KG1 (cell line): ENCODE measurements around the gene ST8SIA6.
A peak's percentile ranks its signal among the peaks of the same experiment; 100 is the strongest.
"Not testable (repeated sequence)": the region's sequence is repeated elsewhere in the genome, so short reads cannot be mapped to it uniquely, and the experiment has no call there.

Source experiments
- DNase-seq: peaks from one replicate; lab custom pipeline; 2025; lab: John Stamatoyannopoulos, UW

Gene ST8SIA6

DNA sequence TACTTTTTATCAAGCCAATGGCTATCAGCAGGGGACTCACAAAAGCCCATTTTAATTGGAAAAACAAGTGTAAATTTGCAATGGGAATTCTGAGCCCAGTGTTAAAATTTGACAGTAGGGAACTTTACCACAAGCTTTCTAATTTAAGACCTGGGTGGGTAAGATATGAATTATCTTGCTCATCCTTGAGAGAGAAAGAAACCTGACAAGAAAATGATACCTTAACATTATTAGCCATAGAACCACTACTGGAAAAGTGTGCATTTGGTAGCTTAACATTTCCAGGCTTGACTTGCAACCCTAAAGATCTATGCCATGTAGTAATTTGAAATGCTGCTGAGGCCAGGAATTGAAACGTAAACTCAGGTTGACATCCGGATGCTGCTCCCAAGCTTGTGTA is 2.7 kb upstream of the ST8SIA6 start:
- no peak for DNase-seq

DNA sequence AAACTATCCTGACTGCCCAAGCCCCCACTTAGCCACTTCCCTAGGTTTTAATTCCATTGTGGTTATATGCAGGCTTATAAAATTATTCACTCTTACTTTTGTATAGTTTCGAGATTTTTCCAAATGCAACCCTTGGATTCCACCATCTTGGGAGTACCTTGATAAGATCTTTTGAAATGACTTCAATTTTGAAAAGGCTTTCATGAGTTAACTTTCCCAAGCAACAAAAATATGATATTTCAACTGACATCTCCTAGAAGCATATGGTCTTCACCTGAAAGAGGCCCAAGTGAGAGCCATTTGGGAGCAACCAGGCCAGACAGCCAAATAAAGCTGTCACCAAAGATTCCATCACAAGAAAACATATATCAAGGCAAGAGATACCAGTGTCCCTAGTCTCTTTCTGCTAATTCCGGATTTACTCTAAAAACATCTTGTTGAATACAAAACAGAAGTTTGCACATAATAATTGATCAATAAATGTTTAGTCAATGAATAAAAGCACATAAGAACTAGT is 1.7 kb upstream of the ST8SIA6 start:
- DNase-seq = no peak

DNA sequence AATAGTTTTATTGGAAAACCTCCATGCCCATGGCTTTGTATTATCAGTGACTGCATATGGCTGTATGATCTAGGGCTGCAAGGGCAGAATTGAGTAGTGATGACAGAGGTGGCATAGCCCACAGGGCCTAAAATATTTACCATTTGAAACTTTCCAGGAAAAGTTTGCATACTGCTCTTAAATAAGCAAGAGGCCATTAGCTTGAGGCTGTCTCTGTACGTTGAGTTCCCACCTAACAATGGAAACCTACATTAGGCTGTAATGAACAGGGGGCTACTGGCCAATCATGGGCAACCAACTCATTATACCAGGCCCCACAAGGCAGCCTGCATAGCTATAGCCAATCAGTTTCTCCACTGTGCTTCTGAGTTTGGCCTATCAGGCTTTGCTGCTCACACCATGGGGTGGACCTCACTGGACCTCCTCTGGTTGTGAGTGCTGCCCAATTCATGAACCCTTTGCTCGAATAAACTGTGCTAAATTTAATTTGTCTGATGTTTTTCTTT is 673 bp upstream of the ST8SIA6 start:
- no peak for DNase-seq

DNA sequence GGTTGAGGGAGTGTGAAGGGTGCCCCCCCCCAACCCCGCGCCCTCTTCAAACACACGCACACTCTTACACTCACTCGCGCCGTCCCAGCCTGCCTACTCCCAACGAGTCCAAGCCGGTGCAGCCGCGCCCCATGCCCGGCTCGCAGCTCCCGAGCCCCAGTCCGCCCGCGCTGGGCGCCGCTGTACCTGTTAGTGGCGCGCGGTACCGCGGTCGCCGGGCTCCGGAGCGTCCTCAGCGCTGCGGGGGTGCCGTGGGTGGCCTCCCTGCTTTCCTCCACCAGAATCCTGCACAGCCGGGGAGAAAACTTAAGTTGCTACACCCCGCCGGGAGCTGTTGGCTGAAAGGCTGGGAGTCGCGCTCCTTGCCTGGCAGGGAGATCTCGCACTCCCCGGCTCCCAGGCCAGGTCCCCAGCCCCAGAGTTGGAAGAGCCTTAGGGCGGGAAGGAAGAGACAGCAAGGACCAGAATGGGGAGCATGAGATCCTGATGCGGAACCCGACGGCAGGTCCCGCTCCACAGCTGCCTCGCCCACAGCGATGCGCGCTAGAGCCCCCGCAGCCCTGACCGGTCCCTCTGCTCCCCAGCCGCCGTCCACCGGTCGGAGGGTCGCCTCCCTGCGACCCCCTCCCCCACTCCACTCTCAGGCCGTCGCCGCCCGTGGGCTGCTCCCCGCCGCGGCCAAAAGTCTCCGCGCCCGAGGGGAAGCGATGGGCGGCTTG is 863 bp downstream of the ST8SIA6 start:
- DNase-seq = no peak

DNA sequence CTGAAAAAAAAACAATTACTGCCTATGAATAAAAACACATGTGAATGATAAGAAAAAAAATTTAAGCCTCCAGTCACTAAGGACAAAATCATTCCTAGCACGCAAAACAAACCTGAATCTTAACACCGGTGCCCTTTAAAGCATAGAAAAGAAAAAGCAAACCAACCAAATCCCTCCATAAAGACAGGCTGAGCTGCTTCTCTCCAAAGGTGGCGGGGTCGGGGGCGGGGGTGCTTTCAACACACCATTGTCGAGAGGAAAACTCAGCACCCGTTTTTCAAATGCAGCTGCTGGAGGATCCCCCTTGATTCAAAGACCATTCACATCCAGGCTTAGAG is 1.4 kb downstream of the ST8SIA6 start:
- no peak for DNase-seq

DNA sequence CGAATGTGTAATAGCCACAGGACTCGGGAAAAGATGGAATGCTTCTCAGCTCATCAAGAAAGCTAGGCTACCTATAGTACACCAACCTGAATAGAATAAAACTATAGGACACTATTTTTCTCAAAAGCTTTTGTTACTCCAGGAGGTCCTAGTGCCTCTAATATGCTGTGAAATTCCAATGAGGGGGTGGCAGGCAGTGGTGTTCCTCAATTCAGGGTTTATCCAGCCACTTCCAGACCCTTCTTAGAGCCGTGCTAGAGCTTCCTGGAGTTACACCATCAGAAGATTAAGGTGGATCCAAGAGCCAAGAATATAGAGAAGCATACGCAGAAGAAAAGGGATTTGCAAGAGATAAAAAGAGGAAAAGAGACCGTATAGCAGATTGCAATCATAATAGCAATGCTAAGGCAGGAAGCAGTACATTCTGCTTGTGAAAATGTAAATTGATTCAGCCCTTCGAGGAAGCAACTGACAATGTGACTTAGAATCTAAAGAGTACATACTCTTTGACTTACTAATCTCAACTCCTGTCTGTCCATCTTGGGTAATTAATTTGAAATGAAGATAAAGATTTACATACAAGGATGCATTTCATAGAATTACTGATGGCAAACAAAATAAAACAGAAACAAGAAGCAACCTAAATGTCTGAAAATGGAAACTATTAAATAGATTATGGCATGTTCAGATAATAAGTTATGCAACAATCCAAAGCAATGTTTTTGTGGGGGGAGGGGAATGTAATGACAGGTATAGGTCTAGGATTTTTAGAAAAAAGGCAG is 2.1 kb downstream of the ST8SIA6 start:
- DNase-seq = no peak

DNA sequence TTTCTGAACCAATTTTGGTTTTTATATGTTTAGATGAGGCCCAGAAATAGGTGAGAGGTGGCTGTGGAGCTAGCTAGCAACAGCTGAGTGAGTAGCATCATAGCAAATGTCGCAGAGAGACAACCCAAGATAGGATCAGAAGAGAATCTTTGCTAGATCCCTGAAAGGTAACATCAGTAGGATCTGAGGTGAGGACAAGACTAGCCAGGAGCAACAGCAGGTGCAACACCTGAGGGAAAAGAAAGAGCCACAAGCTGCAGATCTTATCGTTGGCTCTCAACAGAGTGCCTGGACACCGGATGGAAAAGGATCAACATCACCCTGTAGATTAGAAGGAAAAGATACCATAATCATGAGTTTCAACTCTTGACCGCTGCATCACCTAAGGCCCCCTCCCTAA is 4.4 kb downstream of the ST8SIA6 start:
- DNase-seq = no peak

DNA sequence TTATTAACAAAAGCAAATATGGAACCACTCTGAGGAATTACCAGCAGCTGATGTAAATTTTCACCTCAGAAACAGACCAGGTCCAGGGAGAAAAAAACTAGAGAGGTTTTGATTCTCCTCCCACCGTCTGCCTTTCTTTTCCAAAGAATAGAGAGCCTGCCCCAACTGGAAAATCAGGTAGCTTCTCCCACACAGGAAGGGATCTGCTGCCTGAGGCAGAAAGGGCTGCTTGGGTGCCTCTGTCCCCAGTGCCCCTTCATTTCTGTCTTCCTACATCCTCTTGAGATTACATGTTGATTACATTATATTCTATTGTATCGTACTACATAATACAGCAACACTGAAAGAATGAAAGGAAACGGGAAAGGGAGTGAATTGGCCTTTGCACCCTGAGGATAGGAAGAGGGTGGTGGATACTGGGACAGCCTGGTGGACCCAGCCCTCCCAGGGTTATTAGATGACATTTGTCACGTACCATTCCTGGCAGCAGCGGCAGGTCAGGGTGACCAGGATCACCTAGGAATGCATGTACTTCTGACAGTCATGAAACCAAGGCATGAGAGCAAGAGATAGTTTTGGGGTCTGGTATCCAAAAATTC is 8.9 kb downstream of the ST8SIA6 start:
- no peak for DNase-seq

DNA sequence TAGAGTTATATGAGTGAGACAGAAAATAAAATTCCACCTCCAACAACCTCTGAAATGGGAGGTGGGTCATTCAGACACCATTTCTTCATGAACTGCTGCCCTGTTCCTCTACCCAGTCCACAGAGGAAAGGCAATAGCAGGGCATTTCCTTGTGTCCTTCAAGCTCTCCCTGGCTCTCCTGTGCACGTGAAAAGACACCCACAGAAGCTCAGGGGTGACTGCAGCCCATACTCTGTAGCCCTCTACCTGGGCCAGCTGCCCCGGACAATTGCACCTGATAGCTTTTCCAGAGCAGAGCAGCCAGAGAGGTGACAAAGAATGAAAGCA is 10.0 kb downstream of the ST8SIA6 start:
- DNase-seq = no peak

DNA sequence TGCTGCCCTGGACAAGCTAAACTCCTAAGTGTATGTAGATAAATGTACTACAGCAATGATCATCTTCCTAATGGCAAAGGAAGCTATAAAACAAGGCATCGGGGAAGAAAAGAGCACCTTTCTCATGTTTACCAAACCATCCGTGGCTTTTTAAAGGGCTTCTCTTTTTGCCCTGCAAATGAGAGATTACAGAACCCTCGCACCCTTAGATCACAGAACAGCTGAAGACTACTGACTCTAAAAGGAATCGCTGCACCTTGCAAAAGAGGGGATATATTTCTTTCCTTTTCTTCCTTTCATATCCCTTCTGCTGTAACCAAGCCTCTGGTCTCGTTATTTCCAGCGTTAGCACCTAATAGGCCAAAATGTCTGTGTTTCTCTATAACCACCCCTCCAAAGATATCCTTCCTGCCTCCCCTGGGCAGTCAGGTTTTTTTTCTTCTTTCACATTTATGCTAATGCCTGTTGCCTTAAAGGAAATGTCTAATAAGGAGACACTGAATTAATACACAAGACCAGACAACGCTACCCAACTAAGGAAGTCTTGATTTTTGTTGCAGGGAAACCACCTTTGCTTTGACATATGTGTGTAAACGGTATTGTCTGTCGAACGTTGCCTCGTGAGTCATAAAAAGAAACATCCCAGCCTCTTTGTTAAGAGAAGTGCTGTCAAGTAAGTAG is 10.5 kb downstream of the ST8SIA6 start:
- DNase-seq = no peak

DNA sequence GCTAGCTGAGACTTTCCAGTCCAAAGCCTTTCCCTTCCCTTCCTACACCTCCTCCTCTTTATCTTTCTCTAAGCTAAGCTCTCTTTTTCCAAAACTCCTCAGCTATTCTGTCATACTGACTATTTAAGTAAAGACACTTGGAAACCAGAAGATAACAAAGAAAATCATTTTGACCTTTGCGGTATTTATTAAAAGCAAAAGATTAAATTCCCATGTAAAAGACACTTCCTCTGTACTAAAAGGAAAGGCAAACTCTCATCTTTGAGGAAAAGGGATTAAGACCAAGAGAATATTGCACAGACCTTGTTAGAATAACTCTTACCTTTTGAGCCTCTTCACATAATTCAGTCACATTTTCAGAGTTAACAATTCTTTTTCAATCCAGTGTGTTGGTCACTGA is 15.8 kb downstream of the ST8SIA6 start:
- no peak for DNase-seq

DNA sequence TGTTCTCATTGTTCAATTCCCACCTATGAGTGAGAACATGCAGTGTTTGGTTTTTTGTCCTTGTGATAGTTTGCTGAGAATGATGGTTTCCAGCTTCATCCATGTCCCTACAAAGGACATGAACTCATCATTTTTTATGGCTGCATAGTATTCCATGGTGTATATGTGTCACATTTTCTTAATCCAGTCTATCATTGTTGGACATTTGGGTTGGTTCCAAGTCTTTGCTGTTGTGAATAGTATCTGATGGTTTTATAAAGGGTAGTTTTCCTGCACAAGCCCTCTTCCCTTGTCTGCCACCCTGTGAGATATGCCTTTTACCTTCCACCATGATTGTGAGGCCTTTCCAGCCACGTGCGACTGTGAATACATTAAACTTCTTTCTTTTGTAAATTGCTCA is 17.8 kb downstream of the ST8SIA6 start:
- DNase-seq = not testable (repeated sequence)

DNA sequence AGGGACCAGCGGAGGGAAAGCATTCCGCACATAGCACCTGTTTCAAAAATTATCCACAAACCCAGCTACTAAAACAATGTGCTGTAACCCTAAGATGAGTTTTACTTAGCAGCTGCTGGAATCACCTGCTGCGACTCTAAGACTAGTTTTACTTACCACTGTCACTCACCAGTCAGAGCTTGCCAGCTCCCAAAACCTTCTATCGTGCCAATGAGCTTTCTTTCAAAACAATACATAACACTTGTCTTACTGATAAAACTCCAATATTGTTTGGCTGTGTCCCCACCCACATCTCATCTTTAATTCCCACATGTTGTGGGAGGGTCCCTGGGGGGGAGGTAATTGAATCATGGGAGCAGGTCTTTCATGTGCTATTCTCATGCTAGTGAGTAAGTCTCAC is 18.4 kb downstream of the ST8SIA6 start:
- no peak for DNase-seq

DNA sequence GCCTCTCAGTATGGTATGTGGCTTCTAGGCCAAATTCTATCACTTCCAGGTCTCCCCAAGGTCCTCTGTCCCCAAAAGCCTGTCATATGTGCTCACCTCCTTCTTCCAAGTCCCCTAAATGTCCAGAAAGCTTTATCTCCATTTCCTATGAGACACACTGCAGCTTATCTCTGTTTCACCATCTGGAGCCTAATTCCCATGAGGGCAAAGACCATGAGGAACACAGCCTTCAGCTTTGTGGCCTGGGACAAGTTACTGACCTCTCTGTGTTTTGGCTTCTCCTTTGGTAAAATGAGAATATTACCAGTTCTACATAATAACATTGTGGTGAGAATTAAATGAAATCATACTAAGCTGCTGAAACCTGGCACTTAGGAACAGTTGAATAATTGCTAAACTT is 19.2 kb downstream of the ST8SIA6 start:
- DNase-seq = no peak

DNA sequence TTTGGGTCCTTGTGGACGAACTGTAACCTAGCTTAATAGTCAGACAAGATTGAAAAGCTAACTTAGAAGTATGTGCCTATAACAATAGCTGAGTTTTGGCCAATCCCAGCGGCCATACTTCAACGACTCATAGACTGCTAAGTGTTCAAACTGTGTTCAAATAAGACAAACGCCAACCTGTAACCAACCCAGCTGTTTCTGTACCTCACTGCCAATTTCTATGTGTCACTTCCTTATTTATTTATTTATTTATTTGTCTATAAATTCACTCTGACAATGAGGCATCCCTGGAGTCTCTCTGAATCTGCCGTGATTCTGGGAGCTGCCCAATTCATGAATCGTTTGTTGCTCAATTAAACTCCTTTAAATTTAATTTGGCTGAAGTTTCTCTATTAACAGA is 21.7 kb downstream of the ST8SIA6 start:
- no peak for DNase-seq

DNA sequence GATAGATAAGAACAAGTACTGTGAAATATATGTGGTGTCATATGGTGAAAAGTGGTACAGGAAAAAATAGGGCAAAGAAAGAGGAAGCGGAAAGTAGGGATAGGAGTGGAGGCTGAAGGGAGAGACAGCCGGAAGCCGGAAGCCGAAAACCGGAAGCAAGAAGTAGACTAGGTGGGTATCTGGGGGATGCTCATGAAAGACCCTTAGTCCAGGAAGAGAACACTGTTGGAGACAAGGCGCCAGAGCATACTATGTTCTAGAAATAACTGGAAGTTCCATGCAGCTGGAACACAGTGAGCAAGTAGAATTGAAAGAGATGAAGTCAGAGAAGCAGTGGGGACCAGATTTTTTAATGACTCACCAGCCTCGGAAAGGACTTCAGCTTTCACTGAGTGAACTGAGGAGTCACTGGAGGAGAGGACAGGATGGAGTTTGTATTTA is 22.5 kb downstream of the ST8SIA6 start:
- no peak for DNase-seq

DNA sequence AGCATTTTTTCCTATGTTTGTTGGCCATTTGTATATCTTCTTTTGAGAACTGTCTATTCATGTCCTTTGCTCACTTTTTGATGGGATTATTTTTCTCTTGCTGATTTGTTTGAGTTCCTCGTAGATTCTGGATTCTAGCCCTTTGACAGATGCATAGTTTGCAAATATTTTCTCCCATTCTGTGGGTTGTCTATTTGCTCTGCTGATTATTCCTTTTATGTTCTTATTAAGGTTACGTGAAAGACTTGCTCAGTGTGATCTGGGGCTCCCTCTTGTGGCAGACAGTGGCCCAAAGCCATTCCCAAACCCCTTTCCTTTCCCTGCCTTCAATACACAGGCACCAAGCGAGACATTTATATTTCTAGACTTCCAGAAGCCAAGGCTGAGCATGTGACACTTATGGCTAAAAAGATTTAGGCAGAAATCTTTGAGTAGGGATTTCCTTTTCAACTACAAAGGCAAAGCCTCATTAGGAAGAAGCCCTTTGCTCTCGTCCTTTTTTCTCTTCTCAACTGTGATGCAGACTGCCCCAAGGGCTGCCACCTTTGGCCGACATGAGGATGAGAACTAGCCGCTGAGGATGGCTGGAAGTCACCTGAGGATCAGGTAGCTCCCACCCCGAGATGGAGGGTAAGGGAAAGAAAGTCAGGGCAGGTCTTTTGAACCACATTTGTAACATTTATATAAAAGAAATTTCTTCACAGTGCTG is 23.6 kb downstream of the ST8SIA6 start:
- DNase-seq = peak; percentile 12

DNA sequence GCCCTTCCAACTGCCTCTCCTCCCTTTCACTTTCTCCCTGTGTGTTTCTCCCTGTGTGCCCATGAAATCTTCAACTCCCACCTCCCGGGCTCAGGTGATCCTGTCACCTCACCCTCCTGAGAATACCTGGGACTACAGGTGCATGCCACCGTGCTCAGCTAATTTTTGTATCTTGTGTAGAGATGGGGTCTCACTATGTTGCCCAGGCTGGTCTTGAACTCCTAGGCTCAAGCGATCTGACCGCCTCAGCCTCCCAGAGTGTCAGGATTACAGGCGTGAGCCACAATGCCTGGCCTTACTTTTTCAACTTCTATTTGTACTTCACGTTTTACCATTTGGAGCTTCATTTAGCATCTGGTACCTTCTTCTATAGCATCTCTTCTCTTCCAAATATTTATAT is 24.9 kb downstream of the ST8SIA6 start:
- DNase-seq = no peak

DNA sequence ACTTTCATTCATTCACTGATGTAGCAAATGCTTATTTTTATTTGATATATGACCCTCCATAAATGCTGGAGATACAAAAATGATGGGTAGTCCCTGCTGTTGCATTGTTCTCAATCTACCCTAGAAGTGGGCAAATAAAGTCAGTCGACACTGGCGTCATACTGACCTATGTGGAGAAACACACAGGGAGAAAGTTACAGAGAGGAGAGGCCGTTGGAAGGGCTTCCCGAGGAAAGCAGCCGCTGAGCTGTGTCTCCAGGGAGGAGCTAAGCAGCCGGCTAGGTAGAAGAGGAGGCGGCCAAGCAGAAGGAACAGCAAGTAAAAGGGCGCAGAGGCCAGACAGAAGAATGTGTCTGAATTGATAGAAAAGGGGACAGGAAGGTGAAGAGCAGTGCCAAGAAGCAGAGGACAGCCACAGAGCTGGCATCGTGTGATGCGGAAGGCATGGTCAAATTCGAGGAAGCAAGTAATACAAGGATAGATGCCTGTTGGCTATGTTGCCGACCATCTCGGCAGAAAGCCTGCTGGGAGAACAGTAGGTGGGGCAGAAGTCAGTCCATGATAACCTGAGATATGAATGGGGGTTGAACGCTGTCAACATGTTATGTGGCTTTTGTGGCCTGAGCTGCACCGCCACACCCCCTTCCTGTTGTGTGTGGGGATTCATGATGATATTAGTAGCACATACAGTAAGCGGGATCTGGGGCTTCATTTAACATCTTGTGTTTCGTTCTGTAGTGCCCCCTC is 25.9 kb downstream of the ST8SIA6 start:
- DNase-seq = no peak

DNA sequence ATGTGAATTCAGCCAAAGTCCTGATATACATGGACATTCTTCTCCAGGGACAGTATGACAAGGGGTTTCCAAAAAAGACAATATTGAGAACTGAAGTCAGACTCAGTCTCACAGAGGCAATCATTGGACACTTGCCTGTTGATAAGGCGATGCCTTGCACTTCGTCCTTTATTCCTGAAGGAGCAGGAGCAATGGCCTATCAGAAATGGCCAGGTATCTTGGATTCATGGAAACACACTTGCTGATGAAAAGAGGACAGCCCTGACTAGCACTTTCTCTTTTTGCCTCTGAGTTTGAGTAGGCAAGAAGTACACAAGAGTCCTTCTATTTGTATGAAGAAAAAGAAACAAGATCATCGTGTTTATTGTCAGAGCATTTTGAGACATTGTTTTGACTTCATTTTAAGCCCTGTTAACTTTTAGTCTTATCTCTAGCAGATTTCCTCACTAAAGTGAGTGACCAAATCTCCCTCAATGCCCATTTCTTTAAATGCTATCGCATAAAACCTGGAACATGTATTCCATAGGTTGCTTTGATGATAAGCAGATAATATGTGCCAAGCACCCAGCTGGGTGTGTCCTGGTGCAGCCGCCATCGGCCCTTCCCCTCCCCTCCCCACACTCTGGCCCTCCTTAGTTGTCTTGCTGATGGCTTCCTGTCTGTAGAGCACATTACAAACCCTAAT is 26.6 kb downstream of the ST8SIA6 start:
- DNase-seq = no peak

DNA sequence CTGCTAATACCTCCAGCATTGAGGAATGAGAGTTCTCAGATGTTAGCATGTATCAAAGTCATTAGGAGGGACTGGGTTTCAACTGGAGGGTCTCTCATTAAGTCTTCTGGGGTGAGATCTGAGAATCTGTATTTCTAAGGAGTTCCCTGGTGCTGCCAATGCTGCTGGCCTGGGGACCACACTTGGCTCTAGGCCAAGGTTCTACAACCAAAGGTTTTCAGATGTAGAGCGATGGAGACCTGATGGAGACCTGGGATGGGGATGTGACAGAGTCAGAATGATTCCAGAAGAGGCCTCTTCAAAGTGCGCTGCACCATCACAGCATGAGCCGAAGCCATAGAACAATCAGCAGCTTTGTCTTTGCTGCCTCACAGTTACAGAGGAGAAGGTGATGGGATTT is 27.2 kb downstream of the ST8SIA6 start:
- no peak for DNase-seq
